NCI-H2029 treated with DMSO at 0.1 percent for 48 hours (cell line): ENCODE data around the gene TMEM63B.
"Not testable (repeated sequence)": the region's sequence is repeated elsewhere in the genome, so short reads cannot be mapped to it uniquely, and the experiment has no call there.

Experiments used
- DNase-seq: peaks from one replicate; lab custom pipeline; 2025; lab: John Stamatoyannopoulos, UW

TMEM63B gene

DNA sequence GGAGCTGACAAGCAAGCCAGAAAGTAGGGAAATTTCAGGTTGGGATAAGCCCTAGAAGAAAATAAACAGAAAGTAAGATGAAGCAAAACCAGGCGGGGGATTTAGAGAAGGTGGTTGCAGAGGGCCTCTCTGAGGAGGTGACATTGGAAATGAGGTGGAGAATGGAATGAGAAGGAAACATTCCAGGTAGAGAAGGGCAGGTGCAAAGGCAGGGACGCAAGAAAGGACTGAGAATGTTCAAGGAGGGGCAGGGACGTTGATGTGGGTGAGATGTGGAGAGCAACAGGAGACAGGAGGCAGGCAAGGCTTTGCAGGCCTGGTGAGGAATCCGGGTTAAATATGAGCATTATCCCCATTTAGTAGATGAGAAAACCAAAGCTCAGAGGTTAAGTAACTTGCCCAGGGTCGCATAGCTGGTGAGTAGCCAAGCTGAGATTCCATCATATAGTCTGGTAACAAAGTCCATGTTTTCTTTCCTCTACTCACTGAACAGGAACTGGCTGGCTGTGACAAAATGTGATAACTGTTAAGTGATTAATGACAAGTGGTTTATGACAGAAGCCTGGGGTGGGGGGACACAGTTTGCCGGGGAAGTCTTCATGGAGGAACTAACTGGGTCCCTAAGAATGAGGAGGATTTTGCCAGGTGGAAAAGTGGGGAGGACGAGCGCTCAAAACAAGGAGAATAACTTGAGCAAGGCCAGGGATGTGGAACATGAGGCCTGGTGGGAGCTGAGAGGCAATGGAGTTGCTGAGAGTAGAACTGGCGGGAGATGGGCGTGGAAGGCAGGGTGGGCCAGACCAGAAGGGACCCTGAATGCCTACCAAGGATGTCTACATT is 32.7 kb upstream of the TMEM63B start:
- DNase-seq, result no peak

DNA sequence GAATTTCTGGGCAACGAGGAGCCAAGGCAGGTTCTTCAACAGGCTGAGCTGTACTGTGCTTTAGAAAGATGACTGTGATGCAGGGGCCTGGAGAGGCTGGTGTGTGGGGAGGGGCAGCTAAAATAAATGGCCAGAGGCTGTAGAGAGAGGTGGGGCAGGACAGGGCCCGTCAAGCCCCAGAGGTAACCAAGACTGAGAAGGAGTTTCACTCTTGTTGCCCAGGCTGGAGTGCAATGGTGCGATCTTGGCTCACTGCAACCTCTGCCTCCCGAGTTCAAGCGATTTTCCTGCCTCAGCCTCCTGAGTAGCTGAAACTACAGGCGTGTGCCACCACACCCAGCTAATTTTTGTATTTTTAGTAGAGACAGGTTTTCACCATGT is 32.1 kb upstream of the TMEM63B start:
- not testable (repeated sequence) for DNase-seq

DNA sequence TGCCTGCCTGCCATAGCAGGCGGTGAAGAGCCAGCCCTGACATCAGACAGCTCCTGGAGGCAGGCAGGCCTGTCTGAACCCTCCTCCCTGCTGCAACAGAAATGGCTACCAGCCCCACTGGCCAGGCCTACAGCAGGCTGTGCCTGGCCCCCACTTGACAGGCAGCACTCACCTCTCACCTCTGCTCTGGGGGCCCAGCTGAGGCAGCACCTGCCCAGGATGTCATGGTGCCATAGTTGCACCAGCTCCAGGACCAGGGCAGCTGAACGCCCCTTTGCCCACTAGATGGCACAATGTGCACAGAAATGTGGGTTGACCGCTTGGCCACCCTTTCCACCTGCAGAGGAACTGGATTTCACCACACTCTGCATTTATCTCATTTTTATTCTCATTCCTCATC is 30.7 kb upstream of the TMEM63B start:
- DNase-seq, result peak; percentile 35

DNA sequence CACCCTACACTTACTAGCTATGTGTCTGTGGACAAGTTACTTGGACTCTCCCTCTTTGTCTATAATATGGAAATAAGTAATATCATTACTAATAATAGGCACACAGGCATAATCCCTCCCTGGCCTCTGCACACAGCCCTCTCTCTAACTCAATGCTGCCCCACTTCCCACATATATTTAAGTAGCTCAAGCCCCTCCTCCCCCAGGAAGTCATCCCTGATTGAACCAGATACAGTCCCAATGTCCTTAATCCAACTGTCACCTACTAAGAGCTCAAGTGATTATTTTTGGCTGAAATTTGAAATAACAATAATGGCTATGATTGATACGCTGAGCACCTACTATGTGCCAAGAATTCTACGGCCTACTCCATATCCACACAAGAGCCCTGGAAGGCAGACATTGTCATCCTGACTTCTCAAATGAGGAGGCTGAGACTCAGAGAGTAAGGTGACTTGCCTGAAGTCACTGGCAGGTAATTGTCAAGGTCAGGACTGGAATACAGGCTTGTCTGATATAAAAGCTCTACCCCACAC is 29.5 kb upstream of the TMEM63B start:
- no peak for DNase-seq

DNA sequence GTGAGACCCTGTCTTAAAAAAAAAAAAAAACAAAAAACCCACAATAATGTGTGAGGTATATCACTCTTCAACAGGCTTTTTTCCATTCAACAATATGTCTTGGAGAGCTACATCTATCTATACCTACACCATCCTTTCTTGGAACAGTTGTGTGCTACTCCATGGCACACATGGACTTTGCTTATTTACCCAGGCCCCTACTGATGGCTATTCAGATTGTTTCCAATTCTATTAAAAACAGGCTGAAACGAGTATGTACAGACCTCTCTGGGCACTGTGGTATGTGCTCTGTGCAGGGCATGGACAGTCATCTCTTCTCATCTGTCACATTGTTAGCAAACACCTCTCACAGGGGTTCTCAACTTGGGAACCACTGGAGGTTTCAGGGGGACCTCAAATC is 28.2 kb upstream of the TMEM63B start:
- DNase-seq, result no peak

DNA sequence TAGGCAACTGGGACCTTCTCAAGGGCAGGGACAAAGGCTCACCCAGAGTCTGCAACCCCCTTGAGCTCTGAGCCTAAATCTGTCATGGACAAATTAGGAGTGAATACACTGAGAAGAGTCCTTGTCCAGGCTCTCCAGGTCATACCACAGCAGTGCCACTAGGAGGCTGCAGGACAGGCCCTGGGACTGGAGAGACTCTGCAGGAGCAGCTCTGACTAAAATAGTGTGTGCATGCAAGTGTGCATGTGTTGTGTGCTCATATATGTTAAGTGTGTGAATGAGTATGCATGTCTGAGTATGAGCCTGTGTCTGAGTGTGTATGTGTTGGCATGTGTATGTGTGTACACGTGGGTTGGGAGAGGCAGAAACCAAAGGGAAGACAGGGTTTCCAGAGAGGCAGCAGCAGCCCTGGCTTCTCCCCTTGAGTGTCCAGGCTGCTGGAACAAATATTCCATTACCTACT is 27.2 kb upstream of the TMEM63B start:
- no peak for DNase-seq

DNA sequence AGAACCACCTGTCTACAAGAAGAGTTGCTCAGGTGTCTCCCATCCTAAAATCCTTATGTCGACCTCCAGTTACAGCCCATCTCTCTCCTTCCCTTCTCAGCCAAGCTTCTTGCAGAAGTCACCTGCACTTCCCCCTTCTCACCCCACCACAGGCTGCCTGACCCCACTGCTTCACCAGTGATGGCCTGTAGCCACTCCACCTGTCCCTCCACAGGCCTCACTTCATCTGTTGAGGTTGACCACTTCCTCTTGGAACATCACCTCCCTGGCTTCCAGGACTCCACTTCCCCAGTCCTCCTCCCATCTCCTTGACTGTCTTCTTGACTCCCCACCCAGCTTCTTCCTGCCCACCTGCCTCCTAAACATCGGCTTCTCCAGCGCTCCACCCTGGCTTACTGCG is 25.5 kb upstream of the TMEM63B start:
- DNase-seq, result no peak

DNA sequence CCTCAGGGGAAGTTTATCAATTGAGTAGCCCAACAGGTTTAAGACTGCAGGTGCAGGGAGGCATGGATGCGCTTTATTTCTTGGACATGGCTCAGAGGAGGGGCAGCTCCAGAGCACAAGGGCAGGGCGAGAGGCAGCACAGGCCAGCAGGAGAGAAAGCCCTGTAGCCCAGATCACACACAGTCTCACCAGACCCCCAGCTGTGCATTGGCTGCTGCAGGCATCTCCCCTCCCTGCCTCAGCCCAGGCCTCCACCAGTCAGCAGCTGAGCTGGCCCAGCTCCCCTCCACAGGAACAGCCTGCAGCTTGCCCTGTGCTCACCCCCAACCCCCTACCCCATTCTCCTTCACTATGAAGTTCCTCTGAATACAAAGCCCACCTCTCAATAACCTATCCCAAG is 24.8 kb upstream of the TMEM63B start:
- DNase-seq, result no peak

DNA sequence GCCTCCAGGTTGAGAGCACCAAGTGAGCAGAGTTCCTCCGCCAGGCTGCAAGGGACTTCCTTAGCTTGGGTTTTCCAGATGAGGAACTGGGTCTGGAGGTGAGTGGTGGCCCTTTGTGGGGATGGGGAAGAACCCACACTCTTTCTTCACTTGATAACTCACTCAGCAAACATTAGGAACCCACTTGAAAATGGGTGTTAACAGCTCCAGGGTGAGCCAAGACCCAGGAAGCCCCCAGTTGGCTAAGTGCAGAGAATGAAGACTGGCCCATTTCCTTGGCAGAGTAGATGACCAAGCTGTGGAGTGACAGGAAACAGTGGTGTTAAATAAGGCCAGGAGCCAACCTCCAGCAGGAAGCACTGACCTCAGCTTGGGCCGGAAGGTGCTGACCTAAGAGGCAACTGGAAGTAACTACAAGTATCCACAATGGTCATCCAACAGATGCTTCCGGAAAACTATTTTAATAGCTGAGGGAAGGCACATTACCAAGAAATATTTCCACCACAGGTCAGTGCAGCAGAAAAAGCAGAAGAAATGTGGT is 22.8 kb upstream of the TMEM63B start:
- no peak for DNase-seq

DNA sequence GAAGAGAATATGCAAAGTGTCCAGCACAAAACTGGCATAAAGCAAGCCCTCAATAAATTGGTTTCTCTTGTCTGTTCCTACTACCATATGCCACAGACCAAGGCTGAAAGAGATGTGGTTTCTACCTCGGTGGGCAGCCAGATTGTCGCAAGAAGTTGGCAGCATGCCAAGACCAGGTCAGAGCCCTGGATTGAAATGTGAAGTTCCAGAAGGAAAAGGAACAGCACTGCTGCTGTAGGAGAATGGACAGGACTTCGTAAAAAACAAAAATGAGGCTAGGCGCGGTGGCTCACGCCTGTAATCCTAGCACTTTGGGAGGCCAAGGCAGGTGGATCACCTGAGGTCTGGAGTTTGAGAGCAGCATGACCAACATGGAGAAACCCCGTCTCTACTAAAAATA is 22.2 kb upstream of the TMEM63B start:
- DNase-seq, result no peak

DNA sequence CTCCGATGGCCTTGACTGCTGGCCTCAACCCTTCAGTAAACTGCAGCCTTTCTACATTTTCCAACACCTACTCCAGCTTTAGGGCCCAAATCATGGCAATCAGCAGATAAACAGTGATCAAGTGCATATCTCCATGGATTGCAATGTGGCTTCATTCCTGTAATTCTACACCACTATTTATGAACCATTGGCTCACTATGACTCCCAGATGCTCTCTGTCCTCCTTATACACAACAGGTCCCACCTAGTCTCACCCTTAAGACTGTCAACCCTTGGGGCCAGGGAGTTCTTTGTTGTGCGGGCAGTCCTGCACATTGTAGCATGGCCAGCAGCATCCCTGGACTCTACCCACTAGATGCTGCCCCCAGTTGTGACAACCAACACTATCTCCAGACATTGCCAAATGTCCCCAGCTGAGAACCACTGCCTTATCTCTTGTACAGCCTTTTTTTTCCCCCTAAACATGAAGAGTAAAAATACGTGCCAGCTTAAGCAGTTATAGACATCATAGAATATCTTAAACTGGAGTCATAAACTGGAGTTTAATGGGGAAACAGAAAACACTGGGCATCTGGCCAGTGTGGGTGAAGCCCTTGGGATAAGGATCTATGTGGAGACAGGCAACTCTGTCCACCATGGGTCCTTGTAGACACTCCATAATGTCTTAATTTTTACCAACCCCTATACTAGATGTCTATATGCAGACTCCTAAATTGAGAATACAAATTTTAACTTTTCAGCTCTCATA is 21.2 kb upstream of the TMEM63B start:
- DNase-seq, result no peak

DNA sequence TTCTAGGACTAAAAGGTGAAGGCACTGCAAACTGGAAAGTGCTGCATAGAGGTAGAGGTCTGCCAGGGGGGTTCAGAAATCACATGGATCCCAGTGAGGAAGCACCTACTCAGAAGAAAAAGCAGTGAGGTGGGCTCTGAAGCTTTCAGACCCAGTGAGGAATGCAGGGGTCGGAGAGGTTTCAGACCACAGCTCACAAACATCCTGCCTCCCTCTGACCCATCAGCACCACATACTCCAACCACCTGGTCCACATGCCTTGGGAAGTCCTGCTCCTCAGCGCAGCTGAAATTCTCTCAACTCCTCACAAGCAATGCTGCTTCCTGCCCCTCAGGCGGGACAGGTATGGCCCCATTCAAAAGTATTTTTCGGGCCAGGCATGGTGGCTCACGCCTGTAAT is 20.3 kb upstream of the TMEM63B start:
- no peak for DNase-seq

DNA sequence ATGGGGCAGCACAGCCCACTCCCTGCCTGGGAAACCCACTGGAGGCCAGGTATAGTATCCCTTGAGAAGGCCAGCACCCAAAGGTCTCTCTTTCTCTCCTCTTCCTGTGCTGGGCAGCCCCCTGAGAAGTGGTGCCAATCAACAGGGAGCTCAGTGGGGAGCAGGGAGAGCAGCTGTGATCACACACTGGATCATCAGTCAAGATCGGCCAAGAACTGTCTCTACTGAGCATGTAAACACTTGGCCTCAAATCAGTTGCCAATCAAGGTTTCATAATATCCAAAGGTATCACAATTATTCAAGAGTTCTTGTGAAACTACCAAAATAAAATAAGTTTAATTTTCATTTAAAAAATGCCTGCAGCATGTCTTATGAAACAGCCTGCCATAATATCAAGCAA is 18.9 kb upstream of the TMEM63B start:
- no peak for DNase-seq

DNA sequence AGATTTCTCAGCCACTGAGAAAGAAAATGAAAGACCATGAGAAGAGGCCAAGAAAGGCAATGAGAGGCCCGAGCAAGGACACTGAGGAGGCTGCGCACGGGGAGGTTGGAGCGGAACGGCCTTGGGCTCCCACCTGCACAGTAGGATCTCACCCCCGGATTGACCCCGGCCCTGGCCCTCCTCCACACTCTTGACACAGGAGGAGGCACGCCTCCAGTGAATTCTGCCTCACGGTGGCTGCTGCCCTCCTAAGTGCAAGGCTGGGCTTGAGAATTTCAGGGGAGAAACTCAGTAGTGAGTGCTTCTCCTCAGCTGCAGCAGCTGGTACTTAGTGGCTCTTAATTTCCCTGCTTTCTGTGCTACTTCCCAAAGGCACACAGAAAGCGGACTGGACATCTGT is 18.1 kb upstream of the TMEM63B start:
- DNase-seq, result no peak

DNA sequence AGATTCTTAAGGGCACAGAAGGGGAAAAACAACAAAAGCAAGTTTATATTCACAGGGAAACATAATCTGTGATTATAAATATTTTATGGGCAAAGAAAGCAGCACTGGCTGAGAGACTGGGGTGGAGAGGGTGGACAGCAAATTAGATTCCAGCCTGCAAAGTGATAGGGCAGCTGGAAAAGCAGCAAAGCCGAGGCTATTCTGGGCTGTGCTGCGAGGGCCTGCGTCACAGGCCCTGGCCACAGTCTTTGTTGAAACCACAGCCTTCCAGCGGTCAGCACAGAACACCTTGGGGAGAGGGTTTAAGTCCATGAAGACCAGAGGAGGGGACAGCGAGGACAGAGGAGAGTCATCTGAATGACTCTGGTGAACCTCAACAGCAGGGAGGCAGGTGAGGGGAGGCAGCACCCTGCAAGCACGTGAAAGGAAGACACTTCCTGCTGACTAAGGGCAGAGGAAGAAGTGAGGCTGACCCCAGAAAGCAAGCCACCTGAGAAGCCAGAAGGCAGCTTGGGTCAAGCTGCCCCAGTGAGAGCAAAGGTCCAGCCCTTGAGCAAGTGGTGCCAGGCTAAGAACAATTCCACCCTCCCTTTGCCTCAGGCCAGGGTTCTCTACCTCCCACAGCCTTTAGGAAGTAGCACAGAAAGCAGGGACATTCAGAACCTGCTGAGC is 17.2 kb upstream of the TMEM63B start:
- DNase-seq, result no peak

DNA sequence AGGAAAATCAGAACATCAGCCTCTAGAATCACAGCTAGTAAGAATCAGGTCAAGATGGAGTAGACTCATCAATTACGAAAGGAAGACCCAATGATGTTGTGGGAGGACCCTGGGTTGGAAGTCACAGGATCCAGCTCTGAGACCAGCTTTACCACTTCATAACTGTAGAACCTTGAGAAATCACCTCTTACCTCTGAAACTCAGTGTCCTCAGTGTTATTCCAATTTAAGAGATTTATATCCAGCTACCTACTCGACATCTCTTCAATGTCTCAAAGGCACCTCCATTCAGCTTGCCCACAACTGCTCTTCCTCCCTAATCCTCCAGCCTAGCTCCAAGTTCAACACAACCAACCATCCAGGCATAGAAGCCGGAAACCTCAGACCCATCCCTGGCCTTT is 16.4 kb upstream of the TMEM63B start:
- DNase-seq, result no peak

DNA sequence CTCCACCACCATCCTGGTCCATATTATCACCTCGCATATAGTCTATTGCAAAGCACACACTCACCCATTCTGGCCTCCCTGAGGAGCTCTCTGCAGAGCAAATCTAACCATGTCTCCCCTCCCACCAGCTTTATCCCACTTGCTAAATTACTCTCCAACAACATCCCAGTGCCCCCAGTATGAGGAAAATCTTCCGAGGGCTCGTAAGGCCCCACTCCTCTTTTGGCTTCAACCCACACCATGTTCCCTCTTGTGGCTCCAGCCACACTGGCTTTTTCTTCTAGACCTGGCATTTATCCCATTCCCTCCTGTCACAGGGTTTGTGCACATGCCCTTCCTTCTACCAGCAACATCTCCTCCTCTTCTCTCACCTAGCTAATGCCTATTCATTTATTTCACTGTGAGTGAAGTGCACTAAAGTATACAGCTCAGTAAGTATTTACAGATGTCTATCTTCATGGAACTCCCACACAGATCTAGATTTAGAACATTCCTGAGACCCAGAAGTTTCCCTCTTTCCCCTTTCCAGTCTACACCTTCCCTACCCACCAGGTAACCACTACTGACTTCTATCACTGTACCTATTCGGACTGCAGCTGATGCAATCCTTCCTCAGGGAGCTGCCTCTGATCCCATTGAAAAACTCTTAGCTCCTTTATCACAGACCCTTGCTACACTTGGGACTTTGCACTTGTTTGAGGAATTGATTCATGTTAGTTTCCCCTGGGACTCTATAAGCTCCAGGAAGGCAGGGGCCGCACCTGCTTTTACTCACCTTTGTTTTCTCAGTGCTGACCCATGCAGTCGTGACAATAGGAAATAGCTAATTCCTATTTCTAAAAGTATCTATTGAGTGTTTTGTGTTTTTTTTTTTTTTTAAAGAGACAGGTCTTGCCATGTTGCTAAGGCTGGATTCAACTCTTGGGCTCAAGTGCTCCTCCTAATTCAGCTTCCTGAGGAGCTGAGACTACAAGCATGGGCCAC is 15.6 kb upstream of the TMEM63B start:
- DNase-seq, result no peak

DNA sequence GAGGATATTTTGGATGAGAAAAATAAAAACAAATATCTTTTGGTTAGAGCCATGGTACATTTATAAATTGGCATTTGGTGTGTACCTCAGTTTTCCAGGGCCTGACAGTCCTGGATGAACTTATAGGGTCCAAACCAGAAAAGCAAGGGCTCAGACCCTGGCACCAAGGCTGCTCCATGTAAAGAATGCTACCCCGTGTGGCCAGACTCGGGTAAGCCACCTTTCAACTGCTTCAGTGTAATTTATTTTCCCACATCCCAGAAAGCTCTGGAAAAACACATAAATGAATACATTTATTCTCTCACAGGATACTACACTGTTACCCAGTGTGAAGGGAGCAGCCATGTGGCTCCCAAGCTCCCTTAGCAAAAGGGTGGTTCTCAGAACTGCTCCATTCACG is 13.9 kb upstream of the TMEM63B start:
- no peak for DNase-seq

DNA sequence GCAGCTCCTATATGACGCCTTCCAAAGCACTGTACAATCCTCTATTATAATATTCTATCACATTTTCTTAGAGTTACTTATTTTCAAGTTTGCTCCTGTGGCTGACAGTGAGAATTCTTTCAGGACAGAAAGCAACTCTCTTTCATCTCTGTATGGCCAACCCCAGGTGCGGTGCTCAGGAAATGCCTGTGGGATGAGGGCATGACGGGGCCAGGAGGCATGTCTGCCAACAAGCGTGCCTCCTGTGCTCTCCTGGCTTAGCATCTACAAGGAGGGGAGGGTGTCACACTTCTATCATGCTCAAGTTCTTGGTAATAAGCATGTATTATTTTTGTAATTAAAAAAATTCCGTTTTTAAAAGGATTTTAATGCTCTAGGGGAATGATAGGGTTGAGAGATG is 11.5 kb upstream of the TMEM63B start:
- no peak for DNase-seq

DNA sequence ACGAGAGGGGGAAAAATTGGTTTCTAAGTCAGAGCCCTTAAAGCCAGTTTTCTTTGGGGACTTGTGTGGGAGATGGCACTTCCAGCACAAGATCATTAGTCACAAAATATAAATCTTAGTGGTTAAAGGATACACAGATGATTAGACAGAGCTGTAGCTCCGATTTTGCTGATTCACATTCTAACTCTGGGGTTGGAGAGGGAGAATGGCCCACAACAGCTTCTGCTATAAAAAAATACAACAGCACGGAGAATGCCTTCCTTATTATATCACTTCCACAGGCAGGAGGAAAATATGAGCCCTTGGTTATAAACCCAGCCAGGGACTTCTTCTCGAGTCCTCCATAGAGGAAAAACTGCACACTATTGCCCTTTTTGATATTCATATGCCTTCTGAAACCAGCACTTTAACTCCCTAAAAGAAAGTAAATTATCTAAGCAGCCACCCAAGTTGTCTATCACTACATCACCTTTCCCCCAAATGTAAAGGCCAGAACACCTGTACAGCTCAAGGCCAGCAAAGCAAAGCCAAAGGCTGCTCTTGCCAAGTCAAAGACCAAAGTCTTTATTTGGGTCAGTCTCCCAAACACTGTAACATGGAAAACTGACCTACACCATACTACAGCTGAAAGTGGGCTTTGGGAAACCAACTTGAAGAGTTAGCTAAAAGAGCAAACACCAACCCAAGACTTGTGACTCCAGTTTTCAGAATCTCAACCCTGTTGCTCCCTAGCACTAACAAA is 10.5 kb upstream of the TMEM63B start:
- DNase-seq, result no peak
